CD4-positive, alpha-beta T cell (primary cell): Measurements from ENCODE around the gene SERPINF2. TPM values are rescaled to one million over a fixed set of nuclear protein-coding genes. Genes with fewer than 3 reads are reported as not detected.

Source experiments
- ATAC-seq: fragments of 200-7000 bp; cut with Tn5 transposase; one replicate; pipeline ENCODE4 v1.10.0; 2022; ENCODE audit warnings: mild to moderate bottlenecking; ENCODE audit not compliant: poor library complexity
- CTCF ChIA-PET: fragments of 350-600 bp; sonication (Branson Sonifier 250); formaldehyde crosslinking; loops from one replicate; lab custom pipeline; 2021; ENCODE audit warnings: antibody characterized with exemption, inconsistent platforms; lab: Charles Lee
- POLR2A ChIA-PET: fragments of 350-600 bp; sonication (Branson Sonifier 250); formaldehyde crosslinking; loops from one replicate; lab custom pipeline; 2021; ENCODE audit warnings: antibody characterized with exemption, inconsistent platforms; lab: Charles Lee
- DNase-seq, 14 experiments: peaks; one replicate each; pipeline ENCODE4 v3.0.0-alpha.2; 2013 to 2020; ENCODE audit warnings: mixed read lengths in 2 of 14
- H3K27ac ChIP-seq, 2 donors: one replicate each; pipeline versions ENCODE4 v1.5.1 to v1.7.0; 2013; ENCODE audit warnings: low read length in 2 of 2, low read depth in 1 of 2, mild to moderate bottlenecking in 1 of 2
- H3K27me3 ChIP-seq, 2 experiments: 1 replicate in 1 of 2; 2 replicates in 1 of 2; pipeline versions ENCODE4 v1.6.1 to v1.7.0; 2013; ENCODE audit warnings: low read length in 2 of 2, control low read depth in 1 of 2, mild to moderate bottlenecking in 1 of 2, moderate library complexity in 1 of 2; ENCODE audit not compliant: insufficient read depth in 2 of 2, control insufficient read depth in 1 of 2
- H3K36me3 ChIP-seq: one replicate; pipeline ENCODE4 v1.6.1; 2013; ENCODE audit warnings: low read length, control low read depth; ENCODE audit not compliant: insufficient read depth
- H3K4me1 ChIP-seq: one replicate; pipeline ENCODE4 v1.6.1; 2013; ENCODE audit warnings: low read length, control low read depth; ENCODE audit not compliant: insufficient read depth
- H3K4me3 ChIP-seq: one replicate; pipeline ENCODE4 v1.5.1; 2013; ENCODE audit warnings: mild to moderate bottlenecking, low read length, moderate library complexity
- H3K9me3 ChIP-seq, 2 experiments: 1 replicate in 1 of 2; 2 replicates in 1 of 2; pipeline versions ENCODE4 v1.6.1 to v1.7.0; 2013; ENCODE audit warnings: low read length in 2 of 2, mild to moderate bottlenecking in 2 of 2, control low read depth in 1 of 2, moderate library complexity in 1 of 2; ENCODE audit not compliant: control insufficient read depth in 1 of 2, insufficient read depth in 1 of 2
- H3K27ac Mint-ChIP-seq: one replicate; pipeline ENCODE4 v1.8.0; 2020; ENCODE audit warnings: mixed read lengths
- H3K27me3 Mint-ChIP-seq: one replicate; pipeline ENCODE4 v1.8.0; 2021; ENCODE audit warnings: mixed read lengths
- H3K36me3 Mint-ChIP-seq: one replicate; pipeline ENCODE4 v1.8.0; 2021; ENCODE audit warnings: low read depth, mixed read lengths
- H3K4me1 Mint-ChIP-seq: one replicate; pipeline ENCODE4 v1.8.0; 2021; ENCODE audit warnings: low read depth, mixed read lengths
- H3K4me3 Mint-ChIP-seq: one replicate; pipeline ENCODE4 v1.8.0; 2020; ENCODE audit warnings: mild to moderate bottlenecking, mixed read lengths
- H3K9me3 Mint-ChIP-seq: one replicate; pipeline ENCODE4 v1.8.0; 2020; ENCODE audit warnings: mixed read lengths
- CTCF ChIP-seq: fragments of 200-600 bp; IDR thresholded peaks from one replicate; pipeline ENCODE4 v1.8.0; 2022; ENCODE audit warnings: antibody characterized with exemption, mild to moderate bottlenecking
- intact Hi-C, 2 experiments: fragments of 100-400 bp; cut with DNase I in 1 of 2; cut with micrococcal nuclease in 1 of 2; formaldehyde crosslinking; loops; one replicate each; pipeline versions ENCODE4 v1.15.1 to v1.9.0; 2023 to 2025; cut with DNase I, micrococcal nuclease
- total RNA-seq, 174 experiments: library from RNA in 2 of 174; stranded (reverse) in 2 of 174; gene quantifications; one replicate each; pipeline ENCODE4 v1.2.3 and lab custom pipeline; 2021 to 2026

SERPINF2 gene
- total RNA-seq, 2 experiments from 2014 or later = 0.49 to 0.59 TPM

GRCh38 chr17:1792495-1793446 is 50.1 kb downstream of the SERPINF2 start:
- no peak overlapping the region for H3K27ac ChIP-seq
- H3K9me3 Mint-ChIP-seq = no peaks in the 10 kb centered on the region
- no peak for DNase-seq
- no peak overlapping the region for H3K4me3 Mint-ChIP-seq
- H3K36me3 Mint-ChIP-seq = peaks cover 26% of the 10 kb centered on the region
- peaks cover 13% of the 10 kb centered on the region for H3K4me1 Mint-ChIP-seq
- H3K4me1 ChIP-seq = peaks cover 3% of the 10 kb centered on the region
- H3K27ac Mint-ChIP-seq = no peak overlapping the region
- H3K4me3 ChIP-seq = no peak overlapping the region
- ATAC-seq = no peak
- no peaks in the 10 kb centered on the region for H3K27me3 ChIP-seq
- no peaks in the 10 kb centered on the region for H3K9me3 ChIP-seq
- ChIA-PET POLR2A (interaction anchor here (0.9 kb wide), 1 partner anchor 13 kb away, joined by 3 read pairs; no protein-coding TSS in a partner anchor), CTCF (no interaction called here)
- TF ChIP-seq CTCF = no peak
- intact Hi-C loops = no loop called here
- H3K36me3 ChIP-seq = peaks cover 18% of the 10 kb centered on the region
- H3K27me3 Mint-ChIP-seq = no peaks in the 10 kb centered on the region

- H3K4me3 Mint-ChIP-seq = no peak overlapping the region
- no peaks in the 10 kb centered on the region for H3K27me3 ChIP-seq
- H3K4me1 ChIP-seq = peaks cover 3% of the 10 kb centered on the region
- no peaks in the 10 kb centered on the region for H3K9me3 Mint-ChIP-seq
- DNase-seq (no peak), ATAC-seq (no peak)
- peaks cover 13% of the 10 kb centered on the region for H3K4me1 Mint-ChIP-seq
- no peak overlapping the region for H3K4me3 ChIP-seq
- TF ChIP-seq CTCF = no peak
- peaks cover 32% of the 10 kb centered on the region for H3K36me3 Mint-ChIP-seq
- ChIA-PET POLR2A (interaction anchor here (0.9 to 1.3 kb wide), 2 partner anchors 13 to 29 kb away, joined by 3 read pairs; no protein-coding TSS in a partner anchor), CTCF (no interaction called here)
- H3K27me3 Mint-ChIP-seq = no peaks in the 10 kb centered on the region
- no peak overlapping the region for H3K27ac Mint-ChIP-seq
- no peaks in the 10 kb centered on the region for H3K9me3 ChIP-seq
- H3K36me3 ChIP-seq = peaks cover 20% of the 10 kb centered on the region
- intact Hi-C loops = no loop called here
- no peak overlapping the region for H3K27ac ChIP-seq
These were observed 50.8 kb downstream of the SERPINF2 start for GRCh38 chr17:1793447-1793806.

- H3K27ac Mint-ChIP-seq = no peak overlapping the region
- Histone ChIP-seq H3K9me3 (no peaks in the 10 kb centered on the region), H3K36me3 (peaks cover 40% of the 10 kb centered on the region), H3K27me3 (no peaks in the 10 kb centered on the region), H3K4me1 (peaks cover 3% of the 10 kb centered on the region), H3K27ac (no peak overlapping the region), H3K4me3 (no peak overlapping the region)
- peaks cover 41% of the 10 kb centered on the region for H3K36me3 Mint-ChIP-seq
- intact Hi-C loops = no loop called here
- no peak for ATAC-seq
- ChIA-PET CTCF (no interaction called here), POLR2A (no interaction called here)
- H3K4me3 Mint-ChIP-seq = no peak overlapping the region
- H3K4me1 Mint-ChIP-seq = peaks cover 13% of the 10 kb centered on the region
- H3K9me3 Mint-ChIP-seq = no peaks in the 10 kb centered on the region
- DNase-seq = no peak
- H3K27me3 Mint-ChIP-seq = no peaks in the 10 kb centered on the region
- no peak for TF ChIP-seq CTCF
These were observed 54.1 kb downstream of the SERPINF2 start for GRCh38 chr17:1796800-1797199.
